Ascending aorta (tissue), 2 donors: Measurements from ENCODE around the gene SYNPR. TPM values are rescaled to one million over a fixed set of nuclear protein-coding genes. Genes with fewer than 3 reads are reported as not detected.

ENCODE experiments used
- DNase-seq, 2 donors: peaks; one replicate each; pipeline ENCODE4 v3.0.0-alpha.2; 2019; ENCODE audit warnings: low spot score in 2 of 2
- H3K27ac ChIP-seq, 2 donors: fragments of 200-600 bp; sonication (generic); one replicate each; pipeline ENCODE4 v1.5.1; 2016 to 2017; ENCODE audit warnings: mild to moderate bottlenecking in 1 of 2
- H3K27me3 ChIP-seq: fragments of 200-600 bp; sonication (generic); one replicate; pipeline ENCODE4 v1.5.1; 2017
- H3K36me3 ChIP-seq, 2 donors: fragments of 200-600 bp; sonication (generic); one replicate each; pipeline ENCODE4 v1.5.1; 2016
- H3K4me1 ChIP-seq, 2 donors: fragments of 200-600 bp; sonication (generic); one replicate each; pipeline ENCODE4 v1.5.1; 2016 to 2017; ENCODE audit warnings: mild to moderate bottlenecking in 1 of 2
- H3K4me3 ChIP-seq, 2 donors: fragments of 200-600 bp; sonication (generic); one replicate each; pipeline ENCODE4 v1.5.1; 2016 to 2017; ENCODE audit warnings: mild to moderate bottlenecking in 1 of 2
- H3K9me3 ChIP-seq, 2 donors: fragments of 200-600 bp; sonication (generic); one replicate each; pipeline ENCODE4 v1.5.1; 2016
- intact Hi-C: fragments of 100-400 bp; cut with DNase I; formaldehyde crosslinking; loops from one replicate; pipeline ENCODE4 v1.15.1; 2023
- total RNA-seq: library from RNA; depleted of rRNA; stranded (reverse); fragments of >200 nt; gene quantifications from one replicate; pipeline ENCODE4 v1.1.0, GENCODE V29; 2016
- TF ChIP-seq, protein P1 (sequence below), 3 experiments: fragments of 200-600 bp in 2 of 3; fragments of 450-650 bp in 1 of 3; sonication (generic) in 2 of 3; IDR thresholded peaks; one replicate each; pipeline ENCODE4 v1.5.1; 2016 to 2019; ENCODE audit warnings: antibody characterized with exemption in 3 of 3, mild to moderate bottlenecking in 1 of 3, moderate library complexity in 1 of 3

SYNPR gene
- total RNA-seq, 1 donor from 2014 or later: not detected

DNA sequence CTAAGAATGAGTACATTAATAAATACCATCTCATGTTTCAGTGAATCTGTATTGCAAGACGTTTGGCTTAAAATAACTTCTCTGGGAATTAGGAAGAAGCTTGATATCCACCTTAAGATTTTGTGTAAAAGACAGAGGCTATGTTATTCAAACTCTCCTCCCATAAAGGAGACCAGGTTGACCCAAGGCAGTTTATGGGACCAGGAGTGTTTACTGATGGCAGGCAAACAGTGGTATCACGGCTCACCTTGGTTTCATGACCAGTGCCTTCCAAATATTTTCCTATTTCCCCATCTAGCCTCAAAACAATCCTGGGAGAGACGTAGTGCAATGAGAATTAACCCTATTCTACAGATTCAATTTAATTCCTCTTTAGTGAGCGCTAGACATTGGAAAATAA lies 284.2 kb downstream of the SYNPR start:
- H3K36me3 ChIP-seq: no peaks in the 10 kb centered on the region
- TF ChIP-seq, protein P1, sequence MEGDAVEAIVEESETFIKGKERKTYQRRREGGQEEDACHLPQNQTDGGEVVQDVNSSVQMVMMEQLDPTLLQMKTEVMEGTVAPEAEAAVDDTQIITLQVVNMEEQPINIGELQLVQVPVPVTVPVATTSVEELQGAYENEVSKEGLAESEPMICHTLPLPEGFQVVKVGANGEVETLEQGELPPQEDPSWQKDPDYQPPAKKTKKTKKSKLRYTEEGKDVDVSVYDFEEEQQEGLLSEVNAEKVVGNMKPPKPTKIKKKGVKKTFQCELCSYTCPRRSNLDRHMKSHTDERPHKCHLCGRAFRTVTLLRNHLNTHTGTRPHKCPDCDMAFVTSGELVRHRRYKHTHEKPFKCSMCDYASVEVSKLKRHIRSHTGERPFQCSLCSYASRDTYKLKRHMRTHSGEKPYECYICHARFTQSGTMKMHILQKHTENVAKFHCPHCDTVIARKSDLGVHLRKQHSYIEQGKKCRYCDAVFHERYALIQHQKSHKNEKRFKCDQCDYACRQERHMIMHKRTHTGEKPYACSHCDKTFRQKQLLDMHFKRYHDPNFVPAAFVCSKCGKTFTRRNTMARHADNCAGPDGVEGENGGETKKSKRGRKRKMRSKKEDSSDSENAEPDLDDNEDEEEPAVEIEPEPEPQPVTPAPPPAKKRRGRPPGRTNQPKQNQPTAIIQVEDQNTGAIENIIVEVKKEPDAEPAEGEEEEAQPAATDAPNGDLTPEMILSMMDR (IDR thresholded peaks at IDR 0.05): no peak
- H3K4me3 ChIP-seq: no peak overlapping the region
- H3K27me3 ChIP-seq: no peaks in the 10 kb centered on the region
- H3K9me3 ChIP-seq: no peaks in the 10 kb centered on the region
- intact Hi-C loops: no loop called here
- DNase-seq: no peak
- no peak overlapping the region for H3K27ac ChIP-seq
- no peaks in the 10 kb centered on the region for H3K4me1 ChIP-seq

DNA sequence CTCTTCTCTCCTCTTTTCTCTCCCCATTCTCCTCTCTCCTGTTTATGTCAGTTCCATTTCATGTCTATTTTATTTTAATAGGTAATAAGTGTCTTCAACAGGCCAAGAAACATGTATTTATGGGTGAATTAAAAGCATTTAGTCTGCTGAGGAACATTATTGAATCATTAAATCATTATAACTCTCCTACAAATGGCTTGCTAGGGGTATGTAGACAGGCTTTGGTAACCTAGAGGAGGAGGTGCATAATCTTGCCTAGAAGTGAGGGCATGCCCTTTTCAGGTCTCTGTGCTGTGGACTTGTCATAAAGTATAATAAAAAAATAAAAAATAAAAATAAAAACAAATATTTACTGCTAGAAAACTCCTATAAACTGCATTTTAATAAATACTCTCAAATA lies 285.5 kb downstream of the SYNPR start:
- intact Hi-C loops: no loop called here

DNA sequence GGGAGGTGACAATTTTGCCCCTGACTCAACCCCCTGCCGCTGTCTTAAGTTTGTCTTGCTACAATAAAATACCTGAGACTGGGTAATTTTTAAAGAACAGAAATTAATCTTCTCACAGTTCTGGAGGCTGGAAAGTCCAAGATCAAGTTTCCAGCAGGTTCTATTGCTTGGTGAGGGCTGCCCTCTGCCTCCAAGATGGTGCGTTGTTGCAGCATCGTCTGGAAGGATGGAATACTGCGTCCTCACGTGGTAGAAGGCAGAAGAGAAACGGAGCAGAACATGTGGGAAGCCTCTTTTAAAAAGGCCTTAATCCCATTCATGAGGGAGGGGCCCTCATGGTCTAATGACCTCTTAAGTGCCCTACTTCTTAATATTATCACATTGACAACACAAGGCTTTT lies 287.1 kb downstream of the SYNPR start:
- no peaks in the 10 kb centered on the region for H3K9me3 ChIP-seq
- TF ChIP-seq, protein P1 (IDR thresholded peaks at IDR 0.05): no peak
- no peak overlapping the region for H3K4me3 ChIP-seq
- intact Hi-C loops: no loop called here
- no peaks in the 10 kb centered on the region for H3K36me3 ChIP-seq
- no peak overlapping the region for H3K27ac ChIP-seq
- DNase-seq: no peak
- no peaks in the 10 kb centered on the region for H3K27me3 ChIP-seq
- no peaks in the 10 kb centered on the region for H3K4me1 ChIP-seq

More for the DNA sequence above, 285.5 kb downstream of the SYNPR start:
- Histone ChIP-seq H3K4me3 (no peak overlapping the region), H3K27ac (no peak overlapping the region), H3K27me3 (no peaks in the 10 kb centered on the region), H3K4me1 (no peaks in the 10 kb centered on the region), H3K9me3 (no peaks in the 10 kb centered on the region), H3K36me3 (no peaks in the 10 kb centered on the region)
- TF ChIP-seq, protein P1 (IDR thresholded peaks at IDR 0.05): no peak
- no peak for DNase-seq

DNA sequence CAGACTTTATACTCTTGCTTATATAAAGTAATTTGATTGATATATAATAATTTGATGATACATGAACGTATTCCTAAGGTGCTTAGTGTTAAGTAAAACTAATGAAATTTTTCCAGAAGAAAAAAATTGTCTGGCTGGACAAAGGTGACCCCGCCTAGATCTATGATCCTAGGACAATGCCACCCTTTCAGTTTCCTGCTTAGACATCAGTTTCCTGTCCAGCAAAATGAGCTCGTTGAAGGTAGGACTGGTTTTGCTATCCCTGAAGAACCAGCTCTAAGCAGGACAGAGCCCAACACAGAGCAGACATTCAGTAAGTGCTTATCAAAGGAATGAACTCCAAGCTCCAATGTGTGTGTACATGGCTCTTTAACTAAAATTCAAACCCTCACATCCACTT lies 293.6 kb downstream of the SYNPR start:
- TF ChIP-seq, protein P1 (IDR thresholded peaks at IDR 0.05): no peak
- intact Hi-C loops: no loop called here

DNA sequence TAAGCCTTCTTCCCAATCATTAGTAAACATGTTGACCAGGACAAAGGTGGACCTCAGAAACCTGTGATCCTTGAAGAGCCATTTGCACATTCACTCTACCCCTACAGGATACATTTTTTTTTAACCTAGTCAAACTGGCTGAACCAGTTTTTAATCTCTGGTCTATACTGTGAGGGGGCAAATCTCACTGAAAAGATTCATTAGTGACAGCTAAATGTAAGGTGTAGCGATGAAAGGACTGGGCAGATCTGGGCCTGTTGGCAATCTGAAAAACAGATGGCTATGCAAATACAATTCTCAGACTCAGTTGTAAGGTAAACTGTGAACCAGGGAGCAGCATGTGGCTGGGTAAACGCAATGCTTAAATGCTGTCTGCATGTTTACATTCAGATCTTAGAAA lies 298.7 kb downstream of the SYNPR start:
- no peak for DNase-seq
- H3K36me3 ChIP-seq: no peaks in the 10 kb centered on the region
- H3K9me3 ChIP-seq: no peaks in the 10 kb centered on the region
- no peak overlapping the region for H3K27ac ChIP-seq
- no peaks in the 10 kb centered on the region for H3K27me3 ChIP-seq
- H3K4me1 ChIP-seq: no peaks in the 10 kb centered on the region
- no peak overlapping the region for H3K4me3 ChIP-seq
- TF ChIP-seq, protein P1 (IDR thresholded peaks at IDR 0.05): no peak
- intact Hi-C loops: no loop called here

More for the DNA sequence above, 293.6 kb downstream of the SYNPR start:
- no peaks in the 10 kb centered on the region for H3K36me3 ChIP-seq
- DNase-seq: no peak
- no peaks in the 10 kb centered on the region for H3K9me3 ChIP-seq
- no peaks in the 10 kb centered on the region for H3K4me1 ChIP-seq
- H3K4me3 ChIP-seq: no peak overlapping the region
- no peaks in the 10 kb centered on the region for H3K27me3 ChIP-seq
- H3K27ac ChIP-seq: no peak overlapping the region

DNA sequence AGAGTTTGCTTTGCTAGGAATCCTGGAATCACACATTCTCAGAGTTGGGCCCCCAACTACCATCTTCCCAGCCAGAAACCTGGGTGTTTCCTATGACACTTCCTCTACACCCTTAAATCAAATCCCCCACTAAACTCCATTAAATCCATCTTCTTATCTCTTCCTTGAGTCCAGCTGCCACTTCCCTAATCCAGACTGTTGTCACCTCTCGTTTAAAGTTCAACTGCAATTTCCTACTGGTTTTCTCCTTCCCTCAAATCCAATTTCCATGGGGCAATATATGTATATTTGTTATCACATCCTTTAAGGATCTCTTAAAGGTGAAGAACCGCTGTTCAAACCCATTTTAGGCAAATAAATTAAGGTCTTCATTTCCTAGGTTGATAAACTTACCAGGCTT lies 300.8 kb downstream of the SYNPR start:
- DNase-seq: no peak
- H3K4me1 ChIP-seq: no peaks in the 10 kb centered on the region
- H3K27me3 ChIP-seq: no peaks in the 10 kb centered on the region
- no peak overlapping the region for H3K4me3 ChIP-seq
- H3K27ac ChIP-seq: no peak overlapping the region
- intact Hi-C loops: no loop called here
- no peaks in the 10 kb centered on the region for H3K36me3 ChIP-seq
- no peaks in the 10 kb centered on the region for H3K9me3 ChIP-seq
- TF ChIP-seq, protein P1 (IDR thresholded peaks at IDR 0.05): no peak
